Superior temporal gyrus (tissue), 1 donor: ENCODE data around the gene CDH13.

Source experiments
- DNase-seq: peaks from one replicate; pipeline ENCODE4 v3.0.0-alpha.2; 2016; ENCODE audit errors: extremely low spot score

CDH13 gene

GRCh38 chr16:82835487-82836155 lies 208.9 kb downstream of the CDH13 start:
- no peak for DNase-seq

GRCh38 chr16:82841108-82841507 lies 214.3 kb downstream of the CDH13 start:
- no peak for DNase-seq

GRCh38 chr16:82843606-82844271 lies 217.0 kb downstream of the CDH13 start:
- no peak for DNase-seq

GRCh38 chr16:82845116-82845515 lies 218.3 kb downstream of the CDH13 start:
- DNase-seq, result no peak

GRCh38 chr16:82846806-82847205 lies 220.0 kb downstream of the CDH13 start:
- no peak for DNase-seq

GRCh38 chr16:82848013-82848412 lies 221.2 kb downstream of the CDH13 start:
- no peak for DNase-seq

- no peak for DNase-seq
These were observed 225.7 kb downstream of the CDH13 start for GRCh38 chr16:82852388-82853008.

- DNase-seq, result no peak
These were observed 228.7 kb downstream of the CDH13 start for GRCh38 chr16:82855471-82855870.

GRCh38 chr16:82857693-82858365 lies 231.1 kb downstream of the CDH13 start:
- peak; percentile 56 for DNase-seq

GRCh38 chr16:82859662-82860061 lies 232.9 kb downstream of the CDH13 start:
- DNase-seq, result no peak

- DNase-seq, result no peak
These were observed 233.3 kb downstream of the CDH13 start for GRCh38 chr16:82860071-82860470.

- no peak for DNase-seq
These were observed 235.3 kb downstream of the CDH13 start for GRCh38 chr16:82862057-82862456.

GRCh38 chr16:82864332-82865040 lies 237.7 kb downstream of the CDH13 start:
- DNase-seq, result no peak

- no peak for DNase-seq
These were observed 238.6 kb downstream of the CDH13 start for GRCh38 chr16:82865412-82865811.

GRCh38 chr16:82867485-82867884 lies 240.7 kb downstream of the CDH13 start:
- no peak for DNase-seq

GRCh38 chr16:82874271-82874670 lies 247.5 kb downstream of the CDH13 start:
- no peak for DNase-seq

- no peak for DNase-seq
These were observed 247.9 kb downstream of the CDH13 start for GRCh38 chr16:82874672-82875071.

GRCh38 chr16:82876951-82877350 lies 250.2 kb downstream of the CDH13 start:
- no peak for DNase-seq

- no peak for DNase-seq
These were observed 251.7 kb downstream of the CDH13 start for GRCh38 chr16:82878466-82878865.

- no peak for DNase-seq
These were observed 253.6 kb downstream of the CDH13 start for GRCh38 chr16:82880346-82880745.

- DNase-seq, result no peak
These were observed 254.7 kb downstream of the CDH13 start for GRCh38 chr16:82881516-82881915.

- no peak for DNase-seq
These were observed 255.5 kb downstream of the CDH13 start for GRCh38 chr16:82882226-82882625.
